Mucosa of descending colon (tissue), 3 donors: ENCODE measurements around the gene FSTL1. TPM values are rescaled to one million over a fixed set of nuclear protein-coding genes. Genes with fewer than 3 reads are reported as not detected.

Experiments
- ATAC-seq: fragments of 200-7000 bp; cut with Tn5 transposase; one replicate; pipeline ENCODE4 v1.9.1; 2020; ENCODE audit warnings: mild to moderate bottlenecking, moderate library complexity
- DNase-seq, 3 donors: peaks; one replicate each; pipeline ENCODE4 v3.0.0-alpha.2; 2020
- H3K36me3 ChIP-seq: fragments of 200-600 bp; one replicate; pipeline ENCODE4 v1.8.0; 2021; ENCODE audit warnings: low read depth, mild to moderate bottlenecking
- H3K4me1 ChIP-seq: fragments of 200-600 bp; one replicate; pipeline ENCODE4 v1.8.0; 2021; ENCODE audit warnings: low read depth, mild to moderate bottlenecking
- H3K4me3 ChIP-seq: fragments of 200-600 bp; one replicate; pipeline ENCODE4 v1.8.0; 2021; ENCODE audit warnings: mild to moderate bottlenecking
- H3K9me3 ChIP-seq: fragments of 200-600 bp; one replicate; pipeline ENCODE4 v1.8.0; 2021; ENCODE audit warnings: mild to moderate bottlenecking
- intact Hi-C, 2 donors: fragments of 100-400 bp; cut with DNase I in 1 of 2; cut with micrococcal nuclease in 1 of 2; formaldehyde crosslinking; loops; one replicate each; pipeline versions ENCODE4 v1.11.0 to v1.11.1; 2022; cut with DNase I, micrococcal nuclease
- total RNA-seq, 3 donors: library from RNA; stranded (reverse); fragmentation: NEBNext Ultra II Directional in 2 of 3; extraction: Animal tissue kit (Norgen Biotek cat#: 25700) in 2 of 3; gene quantifications; one replicate each; pipeline versions ENCODE4 v1.2.1 to v1.2.4, GENCODE V29; 2021 to 2023
- TF ChIP-seq, protein P1 (sequence below): fragments of 200-600 bp; IDR thresholded peaks from one replicate; pipeline ENCODE4 v1.8.0; 2022; ENCODE audit warnings: antibody characterized with exemption, mild to moderate bottlenecking
- donor health status: DM: no; HTN: no; CAD: no; lungs with moderate emphysema.
- donor health status: DM: no; HTN: no; CAD: no.
- donor health status: DM: no; HTN: yes; CAD: no.

FSTL1 gene
- total RNA-seq, 3 donors from 2014 or later = 28.1 to 246 (median 108) TPM

DNA sequence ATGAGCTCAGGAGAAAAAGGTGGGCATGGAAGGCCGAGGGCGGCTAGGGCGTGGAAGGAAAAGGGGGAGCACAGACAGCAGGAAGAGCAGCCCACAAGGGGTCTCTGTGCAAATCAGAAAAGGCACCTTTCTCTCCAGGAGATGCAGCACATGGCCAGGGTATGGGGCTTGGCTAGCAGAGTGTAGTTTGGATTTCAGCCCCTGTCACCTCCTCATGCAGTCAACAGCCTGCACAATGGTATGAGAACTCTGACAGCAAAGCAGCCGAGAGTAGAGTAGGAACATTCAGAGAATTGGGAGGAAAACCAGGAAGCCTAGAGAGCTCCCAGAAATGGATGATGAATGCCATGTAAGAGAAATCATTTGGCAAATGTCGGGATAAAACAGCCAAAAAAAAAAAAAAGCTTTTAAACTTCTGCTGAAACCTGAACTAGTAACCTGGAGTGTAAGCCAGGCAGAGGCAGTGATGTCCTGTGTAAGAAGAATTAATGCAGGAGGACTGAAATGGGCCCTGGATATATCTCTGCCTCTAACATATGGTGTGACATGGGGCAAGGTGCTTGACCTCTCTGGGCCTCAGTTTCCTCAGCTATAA lies 25.7 kb downstream of the FSTL1 start:
- H3K9me3 ChIP-seq = no peaks in the 10 kb centered on the region
- H3K4me3 ChIP-seq = no peak overlapping the region
- DNase-seq (no peak), ATAC-seq (no peak)
- intact Hi-C loops = no loop called here
- TF ChIP-seq, protein P1, sequence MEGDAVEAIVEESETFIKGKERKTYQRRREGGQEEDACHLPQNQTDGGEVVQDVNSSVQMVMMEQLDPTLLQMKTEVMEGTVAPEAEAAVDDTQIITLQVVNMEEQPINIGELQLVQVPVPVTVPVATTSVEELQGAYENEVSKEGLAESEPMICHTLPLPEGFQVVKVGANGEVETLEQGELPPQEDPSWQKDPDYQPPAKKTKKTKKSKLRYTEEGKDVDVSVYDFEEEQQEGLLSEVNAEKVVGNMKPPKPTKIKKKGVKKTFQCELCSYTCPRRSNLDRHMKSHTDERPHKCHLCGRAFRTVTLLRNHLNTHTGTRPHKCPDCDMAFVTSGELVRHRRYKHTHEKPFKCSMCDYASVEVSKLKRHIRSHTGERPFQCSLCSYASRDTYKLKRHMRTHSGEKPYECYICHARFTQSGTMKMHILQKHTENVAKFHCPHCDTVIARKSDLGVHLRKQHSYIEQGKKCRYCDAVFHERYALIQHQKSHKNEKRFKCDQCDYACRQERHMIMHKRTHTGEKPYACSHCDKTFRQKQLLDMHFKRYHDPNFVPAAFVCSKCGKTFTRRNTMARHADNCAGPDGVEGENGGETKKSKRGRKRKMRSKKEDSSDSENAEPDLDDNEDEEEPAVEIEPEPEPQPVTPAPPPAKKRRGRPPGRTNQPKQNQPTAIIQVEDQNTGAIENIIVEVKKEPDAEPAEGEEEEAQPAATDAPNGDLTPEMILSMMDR = no peak
- H3K4me1 ChIP-seq = no peaks in the 10 kb centered on the region
- no peaks in the 10 kb centered on the region for H3K36me3 ChIP-seq

DNA sequence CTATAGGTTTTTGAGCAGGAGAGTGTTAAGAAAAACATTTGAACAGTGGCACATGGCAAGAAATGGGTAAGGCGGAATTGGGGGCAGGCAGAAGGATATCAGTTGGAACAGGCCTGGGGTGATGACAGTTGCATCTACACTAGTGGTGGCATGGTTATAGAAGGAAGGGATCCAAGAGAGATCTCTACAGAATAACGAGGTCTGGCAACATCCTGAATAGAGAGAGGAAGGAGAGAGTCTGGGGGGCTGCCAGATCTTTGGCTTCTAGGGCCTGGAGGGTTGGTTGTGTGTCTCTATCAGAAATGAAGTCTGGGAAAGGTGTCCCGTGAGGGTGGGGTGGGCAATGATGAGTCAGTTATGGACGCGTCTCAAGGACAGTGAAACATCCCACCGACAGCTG lies 26.3 kb downstream of the FSTL1 start:
- intact Hi-C loops = no loop called here
- H3K9me3 ChIP-seq = no peaks in the 10 kb centered on the region
- TF ChIP-seq, protein P1 = no peak
- H3K36me3 ChIP-seq = no peaks in the 10 kb centered on the region
- no peak overlapping the region for H3K4me3 ChIP-seq
- no peaks in the 10 kb centered on the region for H3K4me1 ChIP-seq
- no peak for ATAC-seq
- no peak for DNase-seq

DNA sequence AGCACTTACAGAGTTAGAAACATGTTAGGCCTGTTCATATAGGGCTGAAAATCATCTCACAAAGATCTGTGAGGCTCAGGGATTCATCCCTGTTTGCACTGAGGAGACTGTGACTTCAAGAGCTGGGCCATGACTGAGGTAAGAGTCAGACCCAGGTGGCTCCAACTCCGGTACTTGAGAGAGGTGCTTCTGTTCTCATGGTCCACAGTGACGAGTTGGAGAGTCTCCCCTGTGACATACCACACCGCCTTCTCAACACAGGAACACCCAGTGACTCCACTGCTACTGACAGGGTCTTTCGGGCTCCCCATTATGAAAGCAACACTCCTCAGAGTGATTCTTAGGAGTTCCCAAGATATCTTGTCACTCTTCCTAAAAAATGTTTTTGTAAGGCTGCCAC lies 27.4 kb downstream of the FSTL1 start:
- Histone ChIP-seq H3K4me1 (peaks cover 7% of the 10 kb centered on the region), H3K4me3 (no peak overlapping the region), H3K36me3 (no peaks in the 10 kb centered on the region), H3K9me3 (no peaks in the 10 kb centered on the region)
- no peak for ATAC-seq
- no peak for DNase-seq
- intact Hi-C loops = no loop called here
- TF ChIP-seq, protein P1 = no peak

DNA sequence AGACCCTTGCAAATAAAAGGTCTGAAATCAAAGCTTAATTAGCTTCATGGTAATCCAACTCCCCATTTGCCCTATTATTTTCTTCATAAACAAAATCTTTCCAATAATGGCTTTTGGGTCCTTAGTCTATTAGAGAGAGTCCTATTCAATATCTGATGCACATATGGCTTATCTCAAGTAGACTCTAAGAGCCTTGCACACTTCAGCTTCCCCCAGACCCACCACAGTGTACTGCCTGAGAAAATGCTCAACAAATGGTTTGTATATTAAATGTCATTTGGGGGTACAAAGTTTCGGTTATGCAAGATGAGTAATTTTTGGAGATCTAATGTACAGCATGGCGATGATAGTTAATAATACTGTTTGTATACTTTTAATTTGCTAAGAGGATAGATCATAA lies 28.9 kb downstream of the FSTL1 start:
- H3K4me1 ChIP-seq = peaks cover 7% of the 10 kb centered on the region
- H3K36me3 ChIP-seq = no peaks in the 10 kb centered on the region
- no peak for ATAC-seq
- H3K4me3 ChIP-seq = no peak overlapping the region
- intact Hi-C loops = no loop called here
- TF ChIP-seq, protein P1 = no peak
- DNase-seq = no peak
- H3K9me3 ChIP-seq = no peaks in the 10 kb centered on the region

DNA sequence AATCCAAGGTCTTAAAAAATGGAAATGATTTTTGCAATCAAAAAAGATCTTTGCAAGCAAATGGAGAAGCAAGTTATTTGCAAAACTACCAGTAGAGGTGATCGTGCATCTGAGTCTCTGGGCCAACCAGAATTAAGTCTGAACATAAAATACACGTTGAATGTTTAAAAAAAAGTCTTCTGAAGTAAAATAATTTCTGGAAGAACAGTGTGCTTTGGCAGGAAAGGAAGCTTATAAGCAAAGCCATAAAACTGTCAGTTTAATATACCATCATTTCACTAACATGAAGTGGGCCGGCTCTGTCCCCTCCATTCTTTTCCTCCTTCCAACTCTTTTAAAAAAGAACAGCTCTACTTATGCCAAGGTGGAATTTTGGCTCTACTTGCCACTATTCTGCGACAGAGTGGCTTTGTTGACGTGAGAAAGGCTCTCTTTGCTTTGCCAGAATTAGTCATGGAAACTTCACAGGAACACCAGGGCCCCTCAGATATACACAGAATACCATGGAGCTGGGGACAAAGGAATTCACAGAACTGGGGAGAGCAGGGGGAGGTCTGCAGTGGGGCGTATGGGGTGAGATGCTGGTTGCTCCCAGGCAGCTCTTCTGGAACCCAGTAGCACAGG lies 29.8 kb downstream of the FSTL1 start:
- intact Hi-C loops = no loop called here
- no peak for ATAC-seq
- no peaks in the 10 kb centered on the region for H3K36me3 ChIP-seq

More for the DNA sequence above, 29.8 kb downstream of the FSTL1 start:
- Histone ChIP-seq H3K9me3 (no peaks in the 10 kb centered on the region), H3K4me1 (peaks cover 7% of the 10 kb centered on the region), H3K4me3 (no peak overlapping the region)
- no peak for DNase-seq
- TF ChIP-seq, protein P1 = no peak
